Caco-2 (cell line): ENCODE measurements around the gene BANP. TPM values are rescaled to one million over a fixed set of nuclear protein-coding genes. Genes with fewer than 3 reads are reported as not detected.
A peak's percentile ranks its signal among the peaks of the same experiment; 100 is the strongest.

Experiments
- BruUV-seq: library from RNA; stranded (reverse); fragments of 400-500 nt; replicated peaks from 2 replicates; lab custom pipeline; 2021; lab: Mats Ljungman, UMichigan
- CTCF ChIA-PET: fragments of 300-600 bp; sonication (Branson Sonifier 250); formaldehyde crosslinking; loops from one replicate; lab custom pipeline; 2022; ENCODE audit warnings: antibody characterized with exemption; lab: Charles Lee
- POLR2A ChIA-PET: fragments of 300-600 bp; sonication (Branson Sonifier 250); formaldehyde crosslinking; loops from one replicate; lab custom pipeline; 2022; ENCODE audit warnings: antibody characterized with exemption; lab: Charles Lee
- DNase-seq, 2 experiments: peaks; one replicate each; pipeline versions ENCODE4 v3.0.0 to v3.0.0-alpha.2; 2020 to 2022
- H3K27me3 ChIP-seq: replicated peaks from 2 replicates; pipeline ENCODE4 v1.6.0; 2011; ENCODE audit warnings: low read length; ENCODE audit not compliant: control insufficient read depth, insufficient read depth
- H3K36me3 ChIP-seq: 2 replicates; pipeline ENCODE4 v1.5.1; 2011; ENCODE audit warnings: low read length; ENCODE audit not compliant: control insufficient read depth, insufficient read depth
- H3K4me1 ChIP-seq: fragments of 250-450 bp; sonication (Bioruptor Pico); 2 replicates; pipeline ENCODE4 v1.5.1; 2020; ENCODE audit warnings: mild to moderate bottlenecking
- H3K4me3 ChIP-seq: 2 replicates; pipeline ENCODE4 v1.5.1; 2011; ENCODE audit warnings: low read depth, mild to moderate bottlenecking, control low read depth, low read length
- H3K9me3 ChIP-seq: fragments of 250-450 bp; sonication (Bioruptor Pico); 2 replicates; pipeline ENCODE4 v1.5.1; 2020; ENCODE audit warnings: mild to moderate bottlenecking, moderate library complexity
- H3K27ac Mint-ChIP-seq: one replicate; pipeline ENCODE4 v1.8.0; 2022; ENCODE audit warnings: mixed read lengths; ENCODE audit not compliant: unreplicated experiment
- H3K27me3 Mint-ChIP-seq: one replicate; pipeline ENCODE4 v1.8.0; 2022; ENCODE audit warnings: mixed read lengths; ENCODE audit not compliant: insufficient read depth, unreplicated experiment
- H3K36me3 Mint-ChIP-seq: one replicate; pipeline ENCODE4 v1.8.0; 2022; ENCODE audit warnings: mild to moderate bottlenecking, mixed read lengths; ENCODE audit not compliant: insufficient read depth, unreplicated experiment
- H3K4me1 Mint-ChIP-seq: one replicate; pipeline ENCODE4 v1.8.0; 2022; ENCODE audit warnings: low read depth, mixed read lengths; ENCODE audit not compliant: unreplicated experiment
- H3K4me3 Mint-ChIP-seq: one replicate; pipeline ENCODE4 v1.8.0; 2022; ENCODE audit warnings: mild to moderate bottlenecking, moderate library complexity, mixed read lengths; ENCODE audit not compliant: unreplicated experiment
- H3K9me3 Mint-ChIP-seq: one replicate; pipeline ENCODE4 v1.8.0; 2022; ENCODE audit warnings: mixed read lengths; ENCODE audit not compliant: unreplicated experiment
- CTCF ChIP-seq, 2 experiments: fragments of 200-600 bp in 1 of 2; IDR thresholded peaks; 1 replicate in 1 of 2; 2 replicates in 1 of 2; pipeline versions ENCODE4 v1.5.1 to v1.8.0; 2011 to 2022; ENCODE audit warnings: antibody characterized with exemption in 1 of 2, control low read depth in 1 of 2, inconsistent platforms in 1 of 2, low read depth in 1 of 2, low read length in 1 of 2, mild to moderate bottlenecking in 1 of 2, moderate library complexity in 1 of 2; ENCODE audit not compliant: insufficient read depth in 1 of 2, severe bottlenecking in 1 of 2, unreplicated experiment in 1 of 2
- intact Hi-C: fragments of 100-400 bp; cut with micrococcal nuclease; formaldehyde crosslinking; loops from one replicate; pipeline ENCODE4 v1.10.0; 2022; ENCODE audit not compliant: unreplicated experiment
- total RNA-seq: library from RNA; stranded (reverse); gene quantifications from 2 replicates; pipeline ENCODE4 v1.2.3, GENCODE V29; 2022

The BANP gene
- total RNA-seq, 1 experiment from 2014 or later = 44.4 TPM

GRCh38 chr16:87951552-87952538 is 611 bp downstream of the BANP start:
- Mint-ChIP-seq H3K36me3 (peaks cover 31% of the 10 kb centered on the region), H3K4me3 (peak overlapping the region; percentile 93), H3K27ac (peak overlapping the region; percentile 91), H3K27me3 (no peaks in the 10 kb centered on the region), H3K4me1 (peaks cover 41% of the 10 kb centered on the region), H3K9me3 (no peaks in the 10 kb centered on the region)
- H3K4me1 ChIP-seq = peaks cover 32% of the 10 kb centered on the region
- peak in 1 of 2 experiments; percentile 30 for TF ChIP-seq CTCF (IDR thresholded peaks at IDR 0.05; ENCODE audit: insufficient read depth in 1 of 2, low read depth in 1 of 2, low read length in 1 of 2, severe bottlenecking in 1 of 2, unreplicated experiment in 1 of 2)
- H3K4me3 ChIP-seq = peak overlapping the region; percentile 85
- CTCF ChIA-PET = interaction anchor here (0.6 to 1.2 kb wide), 8 partner anchors 21 to 618 kb away, joined by 3 to 7 read pairs (median 4); partner anchors contain the start of genes FBXO31 and ZC3H18
- BruUV-seq = no TSS peak
- intact Hi-C loops = loop anchor here (5.0 kb wide), 1 partner anchor 570 kb away; the partner anchor contains the start of gene FBXO31
- no peaks in the 10 kb centered on the region for H3K9me3 ChIP-seq
- no peaks in the 10 kb centered on the region for H3K27me3 ChIP-seq
- no peaks in the 10 kb centered on the region; the same call in 1 of the 2 replicates for H3K36me3 ChIP-seq
- POLR2A ChIA-PET = interaction anchor here (0.6 to 1.1 kb wide), 16 partner anchors 9 to 618 kb away, joined by 3 to 19 read pairs (median 3); partner anchors contain the start of genes CA5A, FBXO31, KLHDC4 and SLC7A5
- peak in 1 of 2 experiments; percentile 37 for DNase-seq

GRCh38 chr16:87952751-87953150 is 1.5 kb downstream of the BANP start:
- ChIA-PET POLR2A (interaction anchor here (0.8 to 0.9 kb wide), 2 partner anchors 83 to 556 kb away, joined by 4 to 5 read pairs; no protein-coding TSS in a partner anchor), CTCF (interaction anchor here (0.6 to 1.0 kb wide), 3 partner anchors 22 to 617 kb away, joined by 3 to 6 read pairs (median 4); partner anchors contain the start of gene ZC3H18)
- intact Hi-C loops = loop anchor here (5.0 kb wide), 1 partner anchor 570 kb away; the partner anchor contains the start of gene FBXO31

More at GRCh38 chr16:87952751-87953150, 1.5 kb downstream of the BANP start:
- Histone ChIP-seq H3K36me3 (no peaks in the 10 kb centered on the region; the same call in 1 of the 2 replicates), H3K4me1 (peaks cover 25% of the 10 kb centered on the region), H3K27me3 (no peaks in the 10 kb centered on the region), H3K4me3 (peak overlapping the region; percentile 85), H3K9me3 (no peaks in the 10 kb centered on the region)
- H3K27me3 Mint-ChIP-seq = no peaks in the 10 kb centered on the region
- H3K9me3 Mint-ChIP-seq = no peaks in the 10 kb centered on the region
- no peak for DNase-seq
- H3K27ac Mint-ChIP-seq = peak overlapping the region; percentile 91
- BruUV-seq = no TSS peak
- H3K36me3 Mint-ChIP-seq = peaks cover 38% of the 10 kb centered on the region
- peak overlapping the region; percentile 93 for H3K4me3 Mint-ChIP-seq
- peaks cover 32% of the 10 kb centered on the region for H3K4me1 Mint-ChIP-seq
- no peak for TF ChIP-seq CTCF (IDR thresholded peaks at IDR 0.05; ENCODE audit: insufficient read depth in 1 of 2, low read depth in 1 of 2, low read length in 1 of 2, severe bottlenecking in 1 of 2, unreplicated experiment in 1 of 2)
